Stimulated activated CD4-positive, alpha-beta T cell treated with anti-CD3 and anti-CD28 coated beads, Interleukin-15, amount 100 ng/mL, for 24 hours (primary cell): ENCODE results near the gene IL18.
"Not testable (repeated sequence)": the region's sequence is repeated elsewhere in the genome, so short reads cannot be mapped to it uniquely, and the experiment has no call there.

Source experiments
- DNase-seq: peaks from one replicate; pipeline ENCODE4 v3.0.0-alpha.2; 2020

Gene IL18

GRCh38 chr11:112163875-112164685, at the start of gene IL18:
Gene IL18 (minus strand): TSS chr11:112164094. CDS start chr11:112155053, 9,041 bp downstream.
- DNase-seq, result no peak

- no peak for DNase-seq
Measured at GRCh38 chr11:112212710-112213109, 48.8 kb upstream of the IL18 start.

- no peak for DNase-seq
Measured at GRCh38 chr11:112212290-112212689, 48.4 kb upstream of the IL18 start.

- DNase-seq, result peak; percentile 42
Measured at GRCh38 chr11:112211536-112211935, 47.6 kb upstream of the IL18 start.

- DNase-seq, result no peak
Measured at GRCh38 chr11:112210890-112211289, 47.0 kb upstream of the IL18 start.

GRCh38 chr11:112206071-112206470, 42.2 kb upstream of the IL18 start:
- no peak for DNase-seq

GRCh38 chr11:112200252-112200651, 36.4 kb upstream of the IL18 start:
- no peak for DNase-seq

GRCh38 chr11:112199101-112199500, 35.2 kb upstream of the IL18 start:
- not testable (repeated sequence) for DNase-seq

- no peak for DNase-seq
Measured at GRCh38 chr11:112196519-112197087, 32.7 kb upstream of the IL18 start.

- DNase-seq, result no peak
Measured at GRCh38 chr11:112195951-112196351, 32.1 kb upstream of the IL18 start.

GRCh38 chr11:112195113-112195512, 31.2 kb upstream of the IL18 start:
- DNase-seq, result not testable (repeated sequence)

GRCh38 chr11:112186304-112186703, 22.4 kb upstream of the IL18 start:
- no peak for DNase-seq

GRCh38 chr11:112185883-112186282, 22.0 kb upstream of the IL18 start:
- no peak for DNase-seq

- no peak for DNase-seq
Measured at GRCh38 chr11:112182867-112183266, 19.0 kb upstream of the IL18 start.

GRCh38 chr11:112179601-112180000, 15.7 kb upstream of the IL18 start:
- no peak for DNase-seq

- DNase-seq, result no peak
Measured at GRCh38 chr11:112178936-112179335, 15.0 kb upstream of the IL18 start.

GRCh38 chr11:112178428-112178827, 14.5 kb upstream of the IL18 start:
- no peak for DNase-seq

- no peak for DNase-seq
Measured at GRCh38 chr11:112177589-112177988, 13.7 kb upstream of the IL18 start.

- DNase-seq, result no peak
Measured at GRCh38 chr11:112176077-112176476, 12.2 kb upstream of the IL18 start.

- no peak for DNase-seq
Measured at GRCh38 chr11:112175599-112175952, 11.7 kb upstream of the IL18 start.

- peak; percentile 57 for DNase-seq
Measured at GRCh38 chr11:112174789-112175598, 11.1 kb upstream of the IL18 start, which contains the start of gene BCO2. Gene BCO2 (plus strand): TSS chr11:112175512. CDS start chr11:112175602, 90 bp downstream.

GRCh38 chr11:112173152-112173551, 9.3 kb upstream of the IL18 start:
- no peak for DNase-seq

GRCh38 chr11:112172362-112172994, 8.6 kb upstream of the IL18 start:
- no peak for DNase-seq
